Panc1 (cell line): ENCODE data around the gene SPRY1. TPM values are rescaled to one million over a fixed set of nuclear protein-coding genes. Genes with fewer than 3 reads are reported as not detected.

ENCODE experiments used
- ATAC-seq: fragments of 200-7000 bp; cut with Tn5 transposase; 2 replicates; pipeline ENCODE4 v1.9.1; 2020; ENCODE audit warnings: mild to moderate bottlenecking, moderate library complexity
- BruUV-seq: library from RNA; stranded (reverse); fragments of 400-500 nt; replicated peaks from 2 replicates; lab custom pipeline; 2021; lab: Mats Ljungman, UMichigan
- CTCF ChIA-PET: fragments of 300-600 bp; sonication (Branson Sonifier 250); formaldehyde crosslinking; loops from one replicate; lab custom pipeline; 2022; ENCODE audit warnings: antibody characterized with exemption; lab: Charles Lee
- POLR2A ChIA-PET: fragments of 300-600 bp; sonication (Branson Sonifier 250); formaldehyde crosslinking; loops from one replicate; lab custom pipeline; 2022; ENCODE audit warnings: antibody characterized with exemption; lab: Charles Lee
- DNase-seq: peaks from one replicate; pipeline ENCODE4 v3.0.0-alpha.2; 2010; ENCODE audit warnings: low read depth, low spot score
- H3K27ac ChIP-seq: 2 replicates; pipeline ENCODE4 v1.5.1; 2011; ENCODE audit warnings: mild to moderate bottlenecking, low read length, inconsistent platforms
- H3K27me3 ChIP-seq: fragments of 200-500 bp; sonication (Bioruptor generic); 2 replicates; pipeline ENCODE4 v1.6.0; 2014; ENCODE audit warnings: low read length, inconsistent platforms; ENCODE audit not compliant: control insufficient read depth, insufficient read depth
- H3K36me3 ChIP-seq: fragments of 200-500 bp; sonication (Bioruptor generic); 2 replicates; pipeline ENCODE4 v1.5.1; 2014; ENCODE audit warnings: inconsistent platforms, mild to moderate bottlenecking, low read length, moderate library complexity; ENCODE audit not compliant: control insufficient read depth, insufficient read depth
- H3K4me1 ChIP-seq: 2 replicates; pipeline ENCODE4 v1.5.1; 2011; ENCODE audit warnings: inconsistent platforms, mild to moderate bottlenecking, low read length, moderate library complexity; ENCODE audit not compliant: control insufficient read depth, insufficient read depth
- H3K4me3 ChIP-seq, 2 experiments: 2 replicates each; pipeline ENCODE4 v1.5.1; 2011 to 2012; ENCODE audit warnings: low read depth in 2 of 2, low read length in 2 of 2, mild to moderate bottlenecking in 2 of 2, inconsistent platforms in 1 of 2, moderate library complexity in 1 of 2
- H3K9me3 ChIP-seq: fragments of 200-500 bp; sonication (Bioruptor generic); 2 replicates; pipeline ENCODE4 v1.5.1; 2014; ENCODE audit warnings: low read depth, mild to moderate bottlenecking, inconsistent platforms, low read length, moderate library complexity; ENCODE audit not compliant: control insufficient read depth, insufficient read depth
- POLR2AphosphoS5 ChIP-seq: IDR thresholded peaks from 2 replicates; pipeline ENCODE4 v1.6.1; 2012; ENCODE audit warnings: mild to moderate bottlenecking, low read depth, low read length, moderate library complexity
- SIN3A ChIP-seq: IDR thresholded peaks from 2 replicates; pipeline ENCODE4 v1.6.1; 2012; ENCODE audit warnings: low read depth, mild to moderate bottlenecking, low read length, moderate library complexity, borderline replicate concordance; ENCODE audit not compliant: insufficient read depth
- TCF7L2 ChIP-seq: IDR thresholded peaks from 2 replicates; pipeline ENCODE4 v1.6.1; 2011; ENCODE audit warnings: mild to moderate bottlenecking, low read depth, low read length, inconsistent platforms
- in situ Hi-C: cut with HindIII; loops from 2 replicates; pipeline ENCODE4 v1.10.0; 2016; ENCODE audit warnings: low sequenced_read_pairs, low pct_unique_long_range_greater_than_20kb
- intact Hi-C: fragments of 100-400 bp; cut with micrococcal nuclease; formaldehyde crosslinking; loops from one replicate; pipeline ENCODE4 v1.10.0; 2022; ENCODE audit not compliant: unreplicated experiment
- total RNA-seq: library from RNA; stranded (reverse); gene quantifications from one replicate; pipeline ENCODE4 v1.2.1, GENCODE V29; 2021; ENCODE audit not compliant: unreplicated experiment
- TF ChIP-seq, protein P1 (sequence below), 2 experiments: IDR thresholded peaks; 2 replicates each; pipeline ENCODE4 v1.6.1; 2011 to 2012; ENCODE audit warnings: low read depth in 2 of 2, control low read depth in 1 of 2, low read length in 1 of 2, mild to moderate bottlenecking in 1 of 2, moderate library complexity in 1 of 2; ENCODE audit not compliant: insufficient read depth in 1 of 2
- TF ChIP-seq, protein P2 (sequence below): fragments of 450-650 bp; IDR thresholded peaks from 2 replicates; pipeline ENCODE4 v1.5.1; 2017; ENCODE audit warnings: mild to moderate bottlenecking

SPRY1 gene
- total RNA-seq, 1 experiment from 2014 or later = 77.8 TPM

DNA sequence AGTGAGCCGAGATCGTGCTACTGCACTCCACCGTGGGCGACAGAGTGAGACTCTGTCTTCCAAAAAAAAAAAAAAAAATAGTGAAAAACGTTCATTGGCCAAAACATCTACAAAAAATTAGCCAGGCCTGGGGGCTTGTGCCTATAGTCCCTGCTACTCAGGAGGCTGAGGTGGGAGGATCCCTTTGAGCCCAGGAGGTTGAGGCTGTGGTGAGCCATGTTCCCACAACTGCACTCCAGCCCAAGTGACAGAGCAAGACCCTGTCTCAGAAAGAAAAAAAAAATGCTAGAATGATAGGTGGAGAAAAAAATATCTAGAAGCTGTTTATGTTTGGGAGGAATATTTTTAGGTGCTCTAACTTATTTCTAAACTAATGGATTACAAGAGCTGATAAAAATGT lies 14.9 kb downstream of the SPRY1 start:
- Histone ChIP-seq H3K36me3 (no peaks in the 10 kb centered on the region), H3K27me3 (no peaks in the 10 kb centered on the region), H3K4me1 (peaks cover 71% of the 10 kb centered on the region), H3K9me3 (no peaks in the 10 kb centered on the region), H3K4me3 (no peak overlapping the region), H3K27ac (peak overlapping the region; percentile 94)
- POLR2A ChIA-PET = no interaction called here
- ATAC-seq = no peak
- intact Hi-C loops (loop anchor here (10.0 kb wide), 1 partner anchor 253 kb away; no protein-coding TSS in a partner anchor), in situ Hi-C loops (no loop called here)
- CTCF ChIA-PET = no interaction called here
- TF ChIP-seq TCF7L2 (no peak), SIN3A (no peak), POLR2AphosphoS5 (no peak)
- TF ChIP-seq, protein P1, sequence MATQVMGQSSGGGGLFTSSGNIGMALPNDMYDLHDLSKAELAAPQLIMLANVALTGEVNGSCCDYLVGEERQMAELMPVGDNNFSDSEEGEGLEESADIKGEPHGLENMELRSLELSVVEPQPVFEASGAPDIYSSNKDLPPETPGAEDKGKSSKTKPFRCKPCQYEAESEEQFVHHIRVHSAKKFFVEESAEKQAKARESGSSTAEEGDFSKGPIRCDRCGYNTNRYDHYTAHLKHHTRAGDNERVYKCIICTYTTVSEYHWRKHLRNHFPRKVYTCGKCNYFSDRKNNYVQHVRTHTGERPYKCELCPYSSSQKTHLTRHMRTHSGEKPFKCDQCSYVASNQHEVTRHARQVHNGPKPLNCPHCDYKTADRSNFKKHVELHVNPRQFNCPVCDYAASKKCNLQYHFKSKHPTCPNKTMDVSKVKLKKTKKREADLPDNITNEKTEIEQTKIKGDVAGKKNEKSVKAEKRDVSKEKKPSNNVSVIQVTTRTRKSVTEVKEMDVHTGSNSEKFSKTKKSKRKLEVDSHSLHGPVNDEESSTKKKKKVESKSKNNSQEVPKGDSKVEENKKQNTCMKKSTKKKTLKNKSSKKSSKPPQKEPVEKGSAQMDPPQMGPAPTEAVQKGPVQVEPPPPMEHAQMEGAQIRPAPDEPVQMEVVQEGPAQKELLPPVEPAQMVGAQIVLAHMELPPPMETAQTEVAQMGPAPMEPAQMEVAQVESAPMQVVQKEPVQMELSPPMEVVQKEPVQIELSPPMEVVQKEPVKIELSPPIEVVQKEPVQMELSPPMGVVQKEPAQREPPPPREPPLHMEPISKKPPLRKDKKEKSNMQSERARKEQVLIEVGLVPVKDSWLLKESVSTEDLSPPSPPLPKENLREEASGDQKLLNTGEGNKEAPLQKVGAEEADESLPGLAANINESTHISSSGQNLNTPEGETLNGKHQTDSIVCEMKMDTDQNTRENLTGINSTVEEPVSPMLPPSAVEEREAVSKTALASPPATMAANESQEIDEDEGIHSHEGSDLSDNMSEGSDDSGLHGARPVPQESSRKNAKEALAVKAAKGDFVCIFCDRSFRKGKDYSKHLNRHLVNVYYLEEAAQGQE (IDR thresholded peaks at IDR 0.05; ENCODE audit: insufficient read depth in 1 of 2, low read depth in 2 of 2, low read length in 1 of 2) = no peak
- TF ChIP-seq, protein P2, sequence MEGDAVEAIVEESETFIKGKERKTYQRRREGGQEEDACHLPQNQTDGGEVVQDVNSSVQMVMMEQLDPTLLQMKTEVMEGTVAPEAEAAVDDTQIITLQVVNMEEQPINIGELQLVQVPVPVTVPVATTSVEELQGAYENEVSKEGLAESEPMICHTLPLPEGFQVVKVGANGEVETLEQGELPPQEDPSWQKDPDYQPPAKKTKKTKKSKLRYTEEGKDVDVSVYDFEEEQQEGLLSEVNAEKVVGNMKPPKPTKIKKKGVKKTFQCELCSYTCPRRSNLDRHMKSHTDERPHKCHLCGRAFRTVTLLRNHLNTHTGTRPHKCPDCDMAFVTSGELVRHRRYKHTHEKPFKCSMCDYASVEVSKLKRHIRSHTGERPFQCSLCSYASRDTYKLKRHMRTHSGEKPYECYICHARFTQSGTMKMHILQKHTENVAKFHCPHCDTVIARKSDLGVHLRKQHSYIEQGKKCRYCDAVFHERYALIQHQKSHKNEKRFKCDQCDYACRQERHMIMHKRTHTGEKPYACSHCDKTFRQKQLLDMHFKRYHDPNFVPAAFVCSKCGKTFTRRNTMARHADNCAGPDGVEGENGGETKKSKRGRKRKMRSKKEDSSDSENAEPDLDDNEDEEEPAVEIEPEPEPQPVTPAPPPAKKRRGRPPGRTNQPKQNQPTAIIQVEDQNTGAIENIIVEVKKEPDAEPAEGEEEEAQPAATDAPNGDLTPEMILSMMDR = no peak
- no peak for DNase-seq
- BruUV-seq = no TSS peak

DNA sequence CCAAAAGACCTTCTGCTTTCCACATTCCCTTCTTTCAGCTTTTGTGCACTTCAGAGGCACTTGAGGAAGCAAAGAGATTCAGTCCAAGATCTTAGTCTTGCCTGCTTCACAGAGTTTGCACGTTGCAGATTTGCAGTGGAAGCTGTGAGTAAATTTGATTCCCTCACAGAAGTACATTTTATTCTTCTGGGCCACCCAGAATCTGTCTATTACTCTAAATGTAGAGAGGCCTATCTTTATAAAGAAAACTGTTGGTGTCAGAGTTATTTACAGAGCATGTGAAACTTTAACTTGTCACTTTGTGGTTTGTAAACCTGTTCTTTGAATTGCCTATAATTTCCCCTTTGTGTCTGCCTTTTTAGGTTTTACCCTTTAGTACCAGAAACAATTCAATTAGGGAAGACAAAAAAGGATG lies 15.5 kb downstream of the SPRY1 start:
- no peak for ATAC-seq
- BruUV-seq = no TSS peak
- in situ Hi-C loops = no loop called here
- no peak overlapping the region for H3K4me3 ChIP-seq
- no peak for DNase-seq
- ChIA-PET POLR2A (no interaction called here), CTCF (no interaction called here)
- peaks cover 71% of the 10 kb centered on the region for H3K4me1 ChIP-seq
- peak overlapping the region; percentile 94 for H3K27ac ChIP-seq
- no peaks in the 10 kb centered on the region for H3K9me3 ChIP-seq
- H3K36me3 ChIP-seq = no peaks in the 10 kb centered on the region
- intact Hi-C loops = loop anchor here (10.0 kb wide), 1 partner anchor 253 kb away; no protein-coding TSS in a partner anchor
- H3K27me3 ChIP-seq = no peaks in the 10 kb centered on the region
- TF ChIP-seq, protein P1 (IDR thresholded peaks at IDR 0.05; ENCODE audit: insufficient read depth in 1 of 2, low read depth in 2 of 2, low read length in 1 of 2) = no peak
- TF ChIP-seq, protein P2 = no peak
- TF ChIP-seq POLR2AphosphoS5 (no peak), TCF7L2 (no peak), SIN3A (no peak)
